HG03097 (cell line): ENCODE results near the gene PLEKHA1.

Experiments
- ATAC-seq: cut with Tn5 transposase; IDR thresholded peaks from one replicate; pipeline ENCODE4 v1.9.1; 2021; ENCODE audit not compliant: unreplicated experiment, low FRiP score

PLEKHA1 gene

GRCh38 chr10:122420624-122421007, 46.1 kb downstream of the PLEKHA1 start:
- ATAC-seq: no peak

- ATAC-seq: no peak
Observed at GRCh38 chr10:122421054-122421625, 46.6 kb downstream of the PLEKHA1 start.

GRCh38 chr10:122421742-122422141, 47.2 kb downstream of the PLEKHA1 start:
- no peak for ATAC-seq

- no peak for ATAC-seq
Observed at GRCh38 chr10:122422266-122422989, 47.9 kb downstream of the PLEKHA1 start.

GRCh38 chr10:122424059-122424458, 49.6 kb downstream of the PLEKHA1 start:
- ATAC-seq: no peak

- ATAC-seq: no peak
Observed at GRCh38 chr10:122426829-122427228, 52.3 kb downstream of the PLEKHA1 start.

GRCh38 chr10:122427280-122427679, 52.8 kb downstream of the PLEKHA1 start:
- no peak for ATAC-seq

GRCh38 chr10:122435212-122435827, 60.8 kb downstream of the PLEKHA1 start:
- no peak for ATAC-seq

- ATAC-seq: no peak
Observed at GRCh38 chr10:122441961-122442360, 67.5 kb downstream of the PLEKHA1 start.

GRCh38 chr10:122445469-122445868, 71.0 kb downstream of the PLEKHA1 start:
- no peak for ATAC-seq

- ATAC-seq: no peak
Observed at GRCh38 chr10:122445904-122446303, 71.4 kb downstream of the PLEKHA1 start.

- no peak for ATAC-seq
Observed at GRCh38 chr10:122446668-122447423, 72.3 kb downstream of the PLEKHA1 start.

GRCh38 chr10:122448600-122448999, 74.1 kb downstream of the PLEKHA1 start:
- ATAC-seq: no peak

GRCh38 chr10:122449153-122449552, 74.6 kb downstream of the PLEKHA1 start:
- no peak for ATAC-seq

- ATAC-seq: no peak
Observed at GRCh38 chr10:122450353-122450990, 76.0 kb downstream of the PLEKHA1 start.

- ATAC-seq: no peak
Observed at GRCh38 chr10:122454071-122454470, 79.6 kb downstream of the PLEKHA1 start.

- no peak for ATAC-seq
Observed at GRCh38 chr10:122454603-122455080, 80.1 kb downstream of the PLEKHA1 start, which contains the start of gene ARMS2. ARMS2 (plus strand) TSS chr10:122454653; CDS start chr10:122454728, 75 bp downstream.

GRCh38 chr10:122455376-122456079, 81.0 kb downstream of the PLEKHA1 start:
- no peak for ATAC-seq

GRCh38 chr10:122457934-122458333, 83.4 kb downstream of the PLEKHA1 start:
- ATAC-seq: no peak

- ATAC-seq: no peak
Observed at GRCh38 chr10:122458693-122459092, 84.2 kb downstream of the PLEKHA1 start.
